OCI-LY7 (cell line): ENCODE results near the gene SAA4. TPM values are rescaled to one million over a fixed set of nuclear protein-coding genes. Genes with fewer than 3 reads are reported as not detected.
"Not testable (repeated sequence)": the region's sequence is repeated elsewhere in the genome, so short reads cannot be mapped to it uniquely, and the experiment has no call there.

Source experiments
- BruUV-seq: library from RNA; stranded (reverse); fragments of 400-500 nt; replicated peaks from 2 replicates; lab custom pipeline; 2021; lab: Mats Ljungman, UMichigan
- CTCF ChIA-PET: fragments of 300-600 bp; sonication (Branson Sonifier 250); formaldehyde crosslinking; loops from one replicate; lab custom pipeline; 2022; ENCODE audit warnings: antibody characterized with exemption; ENCODE audit not compliant: unreplicated experiment; lab: Charles Lee
- POLR2A ChIA-PET: fragments of 300-600 bp; sonication (Branson Sonifier 250); formaldehyde crosslinking; loops from one replicate; lab custom pipeline; 2022; ENCODE audit warnings: antibody characterized with exemption; lab: Charles Lee
- DNase-seq: peaks from one replicate; pipeline ENCODE4 v3.0.0-alpha.2; 2015; ENCODE audit warnings: low spot score
- H2AFZ ChIP-seq: fragments of 200-600 bp; sonication (generic), shearing (Covaris generic); 2 replicates; pipeline ENCODE4 v1.6.1; 2014; ENCODE audit warnings: mild to moderate bottlenecking, antibody characterized with exemption, low read length, moderate library complexity
- H3K27ac ChIP-seq: fragments of 200-600 bp; sonication (generic); 2 replicates; pipeline ENCODE4 v1.5.1; 2014; ENCODE audit warnings: mixed run types, low read depth, mild to moderate bottlenecking, moderate library complexity, low read length, inconsistent platforms; ENCODE audit not compliant: poor library complexity, severe bottlenecking
- H3K36me3 ChIP-seq: fragments of 200-600 bp; sonication (generic); 2 replicates; pipeline ENCODE4 v1.6.1; 2014; ENCODE audit warnings: mild to moderate bottlenecking, antibody characterized with exemption, low read length, moderate library complexity, mixed read lengths; ENCODE audit not compliant: insufficient read depth
- H3K4me1 ChIP-seq: fragments of 200-600 bp; sonication (generic); 2 replicates; pipeline ENCODE4 v1.5.1; 2014; ENCODE audit warnings: mild to moderate bottlenecking, low read length; ENCODE audit not compliant: insufficient read depth, poor library complexity, severe bottlenecking
- H3K4me2 ChIP-seq: fragments of 200-600 bp; sonication (generic); 2 replicates; pipeline ENCODE4 v1.6.1; 2014; ENCODE audit warnings: mild to moderate bottlenecking, low read length
- H3K4me3 ChIP-seq: fragments of 200-600 bp; sonication (generic); 2 replicates; pipeline ENCODE4 v1.5.1; 2014; ENCODE audit warnings: mild to moderate bottlenecking, low read depth, low read length; ENCODE audit not compliant: poor library complexity, severe bottlenecking
- H3K79me2 ChIP-seq: fragments of 200-600 bp; sonication (generic); 2 replicates; pipeline ENCODE4 v1.6.1; 2016; ENCODE audit warnings: low read depth, mild to moderate bottlenecking, low read length, moderate library complexity, mixed read lengths; ENCODE audit not compliant: insufficient read depth
- H3K9me2 ChIP-seq: fragments of 200-600 bp; sonication (generic); 2 replicates; pipeline ENCODE4 v1.6.1; 2016; ENCODE audit warnings: mild to moderate bottlenecking, low read length, mixed read lengths; ENCODE audit not compliant: insufficient read depth
- H3K9me3 ChIP-seq: fragments of 200-600 bp; sonication (generic); 2 replicates; pipeline ENCODE4 v1.6.1; 2014; ENCODE audit warnings: mild to moderate bottlenecking, mixed run types, low read length, mixed read lengths
- H4K20me1 ChIP-seq: fragments of 200-600 bp; sonication (generic); 2 replicates; pipeline ENCODE4 v1.6.1; 2014; ENCODE audit warnings: mild to moderate bottlenecking, antibody characterized with exemption, low read length, moderate library complexity, mixed read lengths; ENCODE audit not compliant: insufficient read depth
- CTCF ChIP-seq: fragments of 200-600 bp; sonication (generic); conservative IDR thresholded peaks from 2 replicates; pipeline ENCODE4 v1.5.1; 2014; ENCODE audit warnings: mild to moderate bottlenecking, antibody characterized with exemption, low read length, moderate library complexity, mixed read lengths
- EZH2phosphoT487 ChIP-seq: fragments of 200-600 bp; sonication (generic); IDR thresholded peaks from 2 replicates; pipeline ENCODE4 v1.6.1; 2018; ENCODE audit warnings: low read depth, borderline replicate concordance, mild to moderate bottlenecking, mixed run types, antibody characterized with exemption, low read length, moderate library complexity, mixed read lengths
- intact Hi-C: fragments of 100-400 bp; cut with micrococcal nuclease; formaldehyde crosslinking; loops from one replicate; pipeline ENCODE4 v1.10.0; 2022; ENCODE audit not compliant: unreplicated experiment
- total RNA-seq, 2 experiments: library from RNA; depleted of rRNA in 1 of 2; stranded (reverse); fragments of >200 nt in 1 of 2; shearing (Covaris generic) in 1 of 2; gene quantifications; 2 replicates each; pipeline ENCODE4 v1.2.3, GENCODE V29; 2014 to 2022

SAA4 gene
- total RNA-seq, 2 experiments from 2014 or later, result not detected

GRCh38 chr11:18204220-18204619 is 32.4 kb downstream of the SAA4 start:
- TF ChIP-seq EZH2phosphoT487 (no peak), CTCF (no peak)
- no peaks in the 10 kb centered on the region for H3K9me2 ChIP-seq
- no TSS peak for BruUV-seq
- CTCF ChIA-PET, result no interaction called here
- H3K79me2 ChIP-seq, result no peaks in the 10 kb centered on the region
- no peaks in the 10 kb centered on the region for H3K36me3 ChIP-seq
- H3K4me2 ChIP-seq, result no peak overlapping the region
- POLR2A ChIA-PET, result interaction anchor here (1.1 kb wide), 1 partner anchor 16 kb away, joined by 3 read pairs; no protein-coding TSS in a partner anchor
- intact Hi-C loops, result no loop called here
- DNase-seq, result no peak
- H4K20me1 ChIP-seq, result no peaks in the 10 kb centered on the region
- no peaks in the 10 kb centered on the region for H3K9me3 ChIP-seq
- H2AFZ ChIP-seq, result no peak overlapping the region
- no peak overlapping the region for H3K27ac ChIP-seq
- no peak overlapping the region for H3K4me3 ChIP-seq
- H3K4me1 ChIP-seq, result no peaks in the 10 kb centered on the region

- no peak overlapping the region for H3K4me3 ChIP-seq
- H3K36me3 ChIP-seq, result no peaks in the 10 kb centered on the region
- H3K9me3 ChIP-seq, result no peaks in the 10 kb centered on the region
- H3K79me2 ChIP-seq, result no peaks in the 10 kb centered on the region
- H3K9me2 ChIP-seq, result no peaks in the 10 kb centered on the region
- intact Hi-C loops, result no loop called here
- H3K4me1 ChIP-seq, result no peaks in the 10 kb centered on the region
- no peak for TF ChIP-seq EZH2phosphoT487
- peak; percentile 61 for TF ChIP-seq CTCF
- no peak overlapping the region for H3K4me2 ChIP-seq
- H3K27ac ChIP-seq, result no peak overlapping the region
- BruUV-seq, result no TSS peak
- POLR2A ChIA-PET, result interaction anchor here (1.1 kb wide), 1 partner anchor 16 kb away, joined by 3 read pairs; no protein-coding TSS in a partner anchor
- H2AFZ ChIP-seq, result no peak overlapping the region
- DNase-seq, result no peak
- CTCF ChIA-PET, result no interaction called here
- no peaks in the 10 kb centered on the region for H4K20me1 ChIP-seq
Measured at GRCh38 chr11:18203723-18204122, 32.9 kb downstream of the SAA4 start.

GRCh38 chr11:18197738-18198137 is 38.9 kb downstream of the SAA4 start:
- H3K79me2 ChIP-seq, BruUV-seq, CTCF ChIA-PET, H3K4me3 ChIP-seq, H3K4me1 ChIP-seq, H3K9me3 ChIP-seq, H3K36me3 ChIP-seq, H4K20me1 ChIP-seq, intact Hi-C loops, H2AFZ ChIP-seq, H3K9me2 ChIP-seq, H3K27ac ChIP-seq, DNase-seq, H3K4me2 ChIP-seq: not testable (repeated sequence)
- POLR2A ChIA-PET, result interaction anchor here (0.7 kb wide), 2 partner anchors 9 to 59 kb away, joined by 3 to 4 read pairs; no protein-coding TSS in a partner anchor
